GM19455 (cell line): ENCODE results near the gene COL4A1.

Source experiments
- ATAC-seq: cut with Tn5 transposase; IDR thresholded peaks from one replicate; pipeline ENCODE4 v1.9.1; 2021; ENCODE audit not compliant: unreplicated experiment

Gene COL4A1

GRCh38 chr13:110102053-110102452 is 204.9 kb downstream of the COL4A1 start:
- no peak for ATAC-seq

GRCh38 chr13:110099922-110100321 is 207.0 kb downstream of the COL4A1 start:
- no peak for ATAC-seq
